Measurements from ENCODE around the gene URM1. TPM values are rescaled to one million over a fixed set of nuclear protein-coding genes. Genes with fewer than 3 reads are reported as not detected.

Gene URM1
- total RNA-seq (2021; ENCODE audit: unreplicated experiment) (45.4 TPM), Bru-seq, nascent RNA (percentile 66 among the genes with signal in this experiment), BruChase-seq, experiment 1, labeled RNA remaining after a 2-hour chase (percentile 59 among the genes with signal in this experiment), BruChase-seq, experiment 2, labeled RNA remaining after a 6-hour chase (percentile 69 among the genes with signal in this experiment)
- 37.8 TPM for polyA plus RNA-seq (2012; ENCODE audit: insufficient read length)
- long read RNA-seq, transcript URM1-203 (5 exons, 2,650 nt): major isoform, 18 of 35 reads
- long read RNA-seq, partial matches to known transcripts: 13 of 35 reads
- long read RNA-seq, other reads (novel, unspliced or antisense): 3 of 35 reads

DNA sequence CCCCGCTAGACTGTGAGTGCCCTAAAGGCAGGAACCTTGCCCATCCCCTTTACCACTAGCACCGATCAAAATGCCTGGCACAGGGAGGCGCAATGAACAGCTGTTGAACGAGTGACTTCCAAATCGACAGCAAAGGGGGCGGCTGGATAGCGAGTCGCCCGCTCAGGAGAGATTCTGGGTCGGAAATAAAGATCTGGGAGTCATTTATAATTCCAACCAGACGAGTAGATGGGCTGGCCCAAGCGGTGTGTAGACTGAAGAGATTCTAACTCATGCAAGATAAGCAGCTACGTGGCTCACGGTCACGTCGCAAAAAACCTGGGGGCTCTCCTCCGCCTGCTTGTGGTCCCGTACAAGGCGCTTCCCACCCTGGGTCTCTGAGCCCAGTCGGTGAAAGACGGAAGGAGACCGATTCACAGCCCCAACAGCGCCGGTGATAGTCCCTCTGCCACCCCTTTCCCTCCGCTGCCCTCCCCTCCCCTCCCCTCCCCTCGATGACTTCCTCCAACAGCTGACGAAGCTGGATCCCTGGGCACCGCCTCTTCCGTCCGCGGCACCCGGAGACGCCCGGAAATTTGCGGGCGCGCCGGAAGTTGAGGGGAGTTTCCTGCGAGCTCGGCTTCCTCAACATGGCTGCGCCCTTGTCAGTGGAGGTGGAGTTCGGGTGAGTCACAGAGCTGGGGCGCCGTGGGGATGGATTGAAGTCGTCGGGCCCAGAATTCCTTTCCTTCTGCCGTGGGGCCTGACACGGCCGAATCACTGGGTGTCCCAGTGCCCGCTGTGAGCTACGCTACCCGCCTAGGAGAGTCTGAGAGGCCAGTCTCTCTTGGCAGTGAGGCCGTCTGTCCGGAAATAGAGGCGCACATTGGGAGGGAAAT is at the start of gene URM1:
URM1 (plus strand) TSS at position 623 of the 878 bp plus-strand sequence; CDS start at position 630, 7 bp downstream.
- DNase-seq (ENCODE audit: low read depth, low spot score) (peak; percentile 61), ATAC-seq (peak; percentile 98)
- in situ Hi-C loops (cut with HindIII; ENCODE audit: low pct_unique_long_range_greater_than_20kb, low sequenced_read_pairs) (no loop called here), intact Hi-C loops (cut with micrococcal nuclease; ENCODE audit: unreplicated experiment) (no loop called here)
- peaks cover 5% of the 10 kb centered on the region; the same call in 1 of the 2 replicates for H3K36me3 ChIP-seq (ENCODE audit: control insufficient read depth, insufficient read depth, low read length)
- TSS peak; percentile 97 for BruUV-seq (replicated peaks)
- ChIA-PET CTCF (interaction anchor here (0.6 to 1.4 kb wide), 4 partner anchors 8 to 382 kb away, joined by 3 to 10 read pairs (median 4); no protein-coding TSS in a partner anchor), POLR2A (interaction anchor here (0.5 to 0.6 kb wide), 3 partner anchors 39 to 748 kb away, joined by 3 to 9 read pairs (median 3); no protein-coding TSS in a partner anchor)
- H3K27ac ChIP-seq (ENCODE audit: low read length): peak within 1 kb of the TSS; percentile 93
- peaks cover 4% of the 10 kb centered on the region for H3K4me1 ChIP-seq (ENCODE audit: control insufficient read depth, insufficient read depth, low read length)
- no peaks in the 10 kb centered on the region for H3K27me3 ChIP-seq (ENCODE audit: control insufficient read depth, insufficient read depth, low read length)
- H3K9me3 ChIP-seq (ENCODE audit: control insufficient read depth, insufficient read depth, low read depth, low read length): no peaks in the 10 kb centered on the region
- H3K4me3 ChIP-seq (ENCODE audit: low read depth in 2 of 2, low read length in 2 of 2): peak within 1 kb of the TSS; percentile 96 to 97
- no peak for TF ChIP-seq TCF7L2 (IDR thresholded peaks at IDR 0.05; ENCODE audit: low read depth, low read length)
- TF ChIP-seq, protein P1, sequence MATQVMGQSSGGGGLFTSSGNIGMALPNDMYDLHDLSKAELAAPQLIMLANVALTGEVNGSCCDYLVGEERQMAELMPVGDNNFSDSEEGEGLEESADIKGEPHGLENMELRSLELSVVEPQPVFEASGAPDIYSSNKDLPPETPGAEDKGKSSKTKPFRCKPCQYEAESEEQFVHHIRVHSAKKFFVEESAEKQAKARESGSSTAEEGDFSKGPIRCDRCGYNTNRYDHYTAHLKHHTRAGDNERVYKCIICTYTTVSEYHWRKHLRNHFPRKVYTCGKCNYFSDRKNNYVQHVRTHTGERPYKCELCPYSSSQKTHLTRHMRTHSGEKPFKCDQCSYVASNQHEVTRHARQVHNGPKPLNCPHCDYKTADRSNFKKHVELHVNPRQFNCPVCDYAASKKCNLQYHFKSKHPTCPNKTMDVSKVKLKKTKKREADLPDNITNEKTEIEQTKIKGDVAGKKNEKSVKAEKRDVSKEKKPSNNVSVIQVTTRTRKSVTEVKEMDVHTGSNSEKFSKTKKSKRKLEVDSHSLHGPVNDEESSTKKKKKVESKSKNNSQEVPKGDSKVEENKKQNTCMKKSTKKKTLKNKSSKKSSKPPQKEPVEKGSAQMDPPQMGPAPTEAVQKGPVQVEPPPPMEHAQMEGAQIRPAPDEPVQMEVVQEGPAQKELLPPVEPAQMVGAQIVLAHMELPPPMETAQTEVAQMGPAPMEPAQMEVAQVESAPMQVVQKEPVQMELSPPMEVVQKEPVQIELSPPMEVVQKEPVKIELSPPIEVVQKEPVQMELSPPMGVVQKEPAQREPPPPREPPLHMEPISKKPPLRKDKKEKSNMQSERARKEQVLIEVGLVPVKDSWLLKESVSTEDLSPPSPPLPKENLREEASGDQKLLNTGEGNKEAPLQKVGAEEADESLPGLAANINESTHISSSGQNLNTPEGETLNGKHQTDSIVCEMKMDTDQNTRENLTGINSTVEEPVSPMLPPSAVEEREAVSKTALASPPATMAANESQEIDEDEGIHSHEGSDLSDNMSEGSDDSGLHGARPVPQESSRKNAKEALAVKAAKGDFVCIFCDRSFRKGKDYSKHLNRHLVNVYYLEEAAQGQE (IDR thresholded peaks at IDR 0.05; ENCODE audit: insufficient read depth in 1 of 2, low read depth in 2 of 2, low read length in 1 of 2): 0 out of 4 replicates have a peak, but pooled peaks of 1 of the 2 experiments have one; percentile 45
- TF ChIP-seq SIN3A (IDR thresholded peaks at IDR 0.05; ENCODE audit: borderline replicate concordance, insufficient read depth, low read depth, low read length): 0 out of 2 replicates have a peak, but pooled peaks have one; percentile 25
- TF ChIP-seq, protein P2, sequence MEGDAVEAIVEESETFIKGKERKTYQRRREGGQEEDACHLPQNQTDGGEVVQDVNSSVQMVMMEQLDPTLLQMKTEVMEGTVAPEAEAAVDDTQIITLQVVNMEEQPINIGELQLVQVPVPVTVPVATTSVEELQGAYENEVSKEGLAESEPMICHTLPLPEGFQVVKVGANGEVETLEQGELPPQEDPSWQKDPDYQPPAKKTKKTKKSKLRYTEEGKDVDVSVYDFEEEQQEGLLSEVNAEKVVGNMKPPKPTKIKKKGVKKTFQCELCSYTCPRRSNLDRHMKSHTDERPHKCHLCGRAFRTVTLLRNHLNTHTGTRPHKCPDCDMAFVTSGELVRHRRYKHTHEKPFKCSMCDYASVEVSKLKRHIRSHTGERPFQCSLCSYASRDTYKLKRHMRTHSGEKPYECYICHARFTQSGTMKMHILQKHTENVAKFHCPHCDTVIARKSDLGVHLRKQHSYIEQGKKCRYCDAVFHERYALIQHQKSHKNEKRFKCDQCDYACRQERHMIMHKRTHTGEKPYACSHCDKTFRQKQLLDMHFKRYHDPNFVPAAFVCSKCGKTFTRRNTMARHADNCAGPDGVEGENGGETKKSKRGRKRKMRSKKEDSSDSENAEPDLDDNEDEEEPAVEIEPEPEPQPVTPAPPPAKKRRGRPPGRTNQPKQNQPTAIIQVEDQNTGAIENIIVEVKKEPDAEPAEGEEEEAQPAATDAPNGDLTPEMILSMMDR (IDR thresholded peaks at IDR 0.05): no peak
- TF ChIP-seq POLR2AphosphoS5 (IDR thresholded peaks at IDR 0.05; ENCODE audit: low read depth, low read length): peak; percentile 77

DNA sequence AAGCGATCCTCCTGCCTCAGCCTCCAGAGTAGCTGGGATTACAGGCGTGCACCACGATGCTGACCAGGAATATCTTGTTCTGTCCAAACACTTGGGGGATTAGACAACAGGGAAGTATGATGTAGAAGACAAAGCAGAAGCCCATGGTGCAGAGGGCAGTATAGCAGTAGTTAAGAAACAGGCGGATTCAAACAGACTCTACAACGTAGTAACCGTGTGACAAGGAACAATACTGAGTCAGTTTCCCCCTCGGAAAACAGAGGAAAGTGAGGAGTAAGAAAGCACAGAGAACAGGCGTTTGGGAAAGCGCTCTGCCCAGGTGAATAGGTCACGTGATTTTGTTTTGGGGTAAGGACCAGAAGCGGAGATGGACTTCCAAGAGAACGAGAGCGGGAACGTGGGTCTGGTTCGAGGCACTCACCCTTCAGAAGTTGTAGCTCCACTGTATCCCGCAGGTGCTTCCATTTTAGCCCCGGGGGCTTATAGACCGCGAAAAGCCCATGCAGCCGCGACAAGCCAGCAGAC is 49.2 kb upstream of the URM1 start:
- peaks cover 5% of the 10 kb centered on the region for H3K4me1 ChIP-seq (ENCODE audit: control insufficient read depth, insufficient read depth, low read length)
- intact Hi-C loops (cut with micrococcal nuclease; ENCODE audit: unreplicated experiment) (no loop called here), in situ Hi-C loops (cut with HindIII; ENCODE audit: low pct_unique_long_range_greater_than_20kb, low sequenced_read_pairs) (no loop called here)
- no peak for DNase-seq (ENCODE audit: low read depth, low spot score)
- TSS peak; percentile 91 for BruUV-seq (replicated peaks)
- no peaks in the 10 kb centered on the region for H3K27me3 ChIP-seq (ENCODE audit: control insufficient read depth, insufficient read depth, low read length)
- H3K27ac ChIP-seq (ENCODE audit: low read length): peak overlapping the region; percentile 93
- H3K9me3 ChIP-seq (ENCODE audit: control insufficient read depth, insufficient read depth, low read depth, low read length): no peaks in the 10 kb centered on the region
- peak; percentile 47 for ATAC-seq
- peak overlapping the region; percentile 98 for H3K4me3 ChIP-seq (ENCODE audit: low read depth in 2 of 2, low read length in 2 of 2)
- ChIA-PET POLR2A (no interaction called here), CTCF (no interaction called here)
- peaks cover 8% of the 10 kb centered on the region; the same call in 1 of the 2 replicates for H3K36me3 ChIP-seq (ENCODE audit: control insufficient read depth, insufficient read depth, low read length)
- TF ChIP-seq TCF7L2 (IDR thresholded peaks at IDR 0.05; ENCODE audit: low read depth, low read length) (no peak), POLR2AphosphoS5 (IDR thresholded peaks at IDR 0.05; ENCODE audit: low read depth, low read length) (no peak), SIN3A (IDR thresholded peaks at IDR 0.05; ENCODE audit: borderline replicate concordance, insufficient read depth, low read depth, low read length) (no peak)
- TF ChIP-seq, protein P2 (IDR thresholded peaks at IDR 0.05): no peak
- TF ChIP-seq, protein P1 (IDR thresholded peaks at IDR 0.05; ENCODE audit: insufficient read depth in 1 of 2, low read depth in 2 of 2, low read length in 1 of 2): no peak

Measured in Panc1 (cell line).